GM12878 (cell line): ENCODE results near the gene TMEM63C. TPM values are rescaled to one million over a fixed set of nuclear protein-coding genes. Genes with fewer than 3 reads are reported as not detected.

Source experiments
- ATAC-seq: fragments of 200-7000 bp; cut with Tn5 transposase; 3 replicates; pipeline ENCODE4 v1.9.1; 2020; ENCODE audit warnings: mild to moderate bottlenecking, moderate library complexity
- BruUV-seq: library from RNA; stranded (reverse); fragments of 400-500 nt; replicated peaks from 2 replicates; lab custom pipeline; 2021; lab: Mats Ljungman, UMichigan
- CTCF ChIA-PET: fragments of 300-600 bp; sonication (Branson Sonifier 250); formaldehyde crosslinking; extraction: SDS; loops from one replicate; lab custom pipeline; 2021; ENCODE audit warnings: inconsistent platforms; lab: Yijun Ruan, JAX
- POLR2A ChIA-PET: fragments of 350-600 bp; formaldehyde crosslinking; extraction: SDS; loops from one replicate; lab custom pipeline; 2021; ENCODE audit warnings: inconsistent platforms; lab: Charles Lee
- RAD21 ChIA-PET: fragments of 300-600 bp; sonication (Branson Sonifier 250); formaldehyde crosslinking; loops from one replicate; lab custom pipeline; 2023; ENCODE audit warnings: antibody characterized with exemption; ENCODE audit not compliant: unreplicated experiment; lab: Charles Lee
- SMC1A ChIA-PET: fragments of 300-600 bp; sonication (Branson Sonifier 250); formaldehyde crosslinking; loops from one replicate; lab custom pipeline; 2023; ENCODE audit not compliant: unreplicated experiment, uncharacterized antibody; lab: Charles Lee
- DNase-seq: peaks from one replicate; pipeline ENCODE4 v3.0.0-alpha.2; 2011; ENCODE audit warnings: low read depth, low spot score
- FAIRE-seq: peaks from 3 replicates; lab custom pipeline; 2011; peaks lifted over from hg19 to GRCh38; lab: Jason Lieb, UNC
- H2AFZ ChIP-seq: 2 replicates; pipeline ENCODE4 v1.6.0; 2011; ENCODE audit warnings: low read depth, low read length, control low read depth; ENCODE audit not compliant: control insufficient read depth
- H3K27ac ChIP-seq: 2 replicates; pipeline ENCODE4 v1.5.1; 2011; ENCODE audit warnings: control low read depth; ENCODE audit not compliant: control insufficient read depth, insufficient read depth
- H3K27me3 ChIP-seq, 2 experiments: replicated peaks in 1 of 2; 2 replicates each; pipeline versions ENCODE4 v1.6.0 to v1.6.1; 2011; ENCODE audit warnings: low read length in 1 of 2; ENCODE audit not compliant: control insufficient read depth in 2 of 2, insufficient read depth in 2 of 2
- H3K36me3 ChIP-seq, 2 experiments: 2 replicates each; pipeline ENCODE4 v1.5.1; 2011; ENCODE audit warnings: low read length in 1 of 2; ENCODE audit not compliant: control insufficient read depth in 2 of 2, insufficient read depth in 2 of 2
- H3K4me1 ChIP-seq: 2 replicates; pipeline ENCODE4 v1.6.1; 2011; ENCODE audit warnings: mild to moderate bottlenecking, low read length, moderate library complexity, mixed read lengths; ENCODE audit not compliant: control insufficient read depth, insufficient read depth
- H3K4me2 ChIP-seq: 2 replicates; pipeline ENCODE4 v1.6.0; 2011; ENCODE audit warnings: control low read depth; ENCODE audit not compliant: control insufficient read depth, insufficient read depth
- H3K4me3 ChIP-seq: fragments of 200-600 bp; sonication (generic); 2 replicates; pipeline ENCODE4 v1.5.1; 2016
- H3K79me2 ChIP-seq: 2 replicates; pipeline ENCODE4 v1.6.0; 2011; ENCODE audit warnings: low read length; ENCODE audit not compliant: control insufficient read depth, insufficient read depth
- H3K9ac ChIP-seq: 2 replicates; pipeline ENCODE4 v1.8.0; 2011; ENCODE audit warnings: low read length, control low read depth, mixed read lengths; ENCODE audit not compliant: control insufficient read depth, insufficient read depth
- H3K9me3 ChIP-seq: replicated peaks from 3 replicates; pipeline ENCODE4 v1.5.1; 2011; ENCODE audit warnings: mild to moderate bottlenecking, low read length; ENCODE audit not compliant: control insufficient read depth, insufficient read depth
- H4K20me1 ChIP-seq: 2 replicates; pipeline ENCODE4 v1.6.0; 2011; ENCODE audit not compliant: control insufficient read depth, insufficient read depth
- CEBPZ ChIP-seq: fragments of 150-350 bp; IDR thresholded peaks from 2 replicates; pipeline ENCODE4 v1.6.1; 2016; ENCODE audit warnings: low read depth, low read length
- CHD2 ChIP-seq: IDR thresholded peaks from 2 replicates; pipeline ENCODE4 v1.6.1; 2011; ENCODE audit warnings: low read depth, low read length, improper control_type of control experiment, borderline replicate concordance
- EGR1 ChIP-seq, 2 experiments: IDR thresholded peaks; 1 replicate in 1 of 2; 2 replicates in 1 of 2; pipeline ENCODE4 v1.6.1; 2011 to 2012; ENCODE audit warnings: low read depth in 2 of 2, low read length in 2 of 2, borderline replicate concordance in 1 of 2, mild to moderate bottlenecking in 1 of 2, moderate library complexity in 1 of 2
- GABPA ChIP-seq: IDR thresholded peaks from 2 replicates; pipeline ENCODE4 v1.6.1; 2014; ENCODE audit warnings: antibody characterized with exemption, low read depth, mild to moderate bottlenecking, inconsistent platforms
- HDAC6 ChIP-seq: fragments of 200-600 bp; sonication (generic); IDR thresholded peaks from one replicate; pipeline ENCODE4 v1.8.0; 2017; ENCODE audit warnings: antibody characterized with exemption; ENCODE audit not compliant: unreplicated experiment
- KLF5 ChIP-seq: fragments of 450-650 bp; IDR thresholded peaks from 2 replicates; pipeline ENCODE4 v1.6.1; 2014; ENCODE audit warnings: mild to moderate bottlenecking; ENCODE audit not compliant: partially characterized antibody
- MLLT1 ChIP-seq: fragments of 450-650 bp; IDR thresholded peaks from 2 replicates; pipeline ENCODE4 v1.6.1; 2016; ENCODE audit warnings: mild to moderate bottlenecking
- NRF1 ChIP-seq: conservative IDR thresholded peaks from 2 replicates; pipeline ENCODE4 v1.6.1; 2011; ENCODE audit warnings: mild to moderate bottlenecking, low read depth, low read length, improper control_type of control experiment
- RCOR1 ChIP-seq: conservative IDR thresholded peaks from 2 replicates; pipeline ENCODE4 v1.6.1; 2012; ENCODE audit warnings: low read depth, low read length, improper control_type of control experiment
- RELA ChIP-seq: fragments of 450-650 bp; IDR thresholded peaks from 2 replicates; pipeline ENCODE4 v1.8.0; 2014; ENCODE audit warnings: borderline replicate concordance; ENCODE audit not compliant: partially characterized antibody
- SMAD1 ChIP-seq: fragments of 450-650 bp; IDR thresholded peaks from 2 replicates; pipeline ENCODE4 v1.6.1; 2018; ENCODE audit warnings: mild to moderate bottlenecking, low read depth; ENCODE audit not compliant: partially characterized antibody
- TBL1XR1 ChIP-seq: IDR thresholded peaks from 2 replicates; pipeline ENCODE4 v1.6.1; 2012; ENCODE audit warnings: low read depth, low read length, improper control_type of control experiment
- TCF3 ChIP-seq: IDR thresholded peaks from 2 replicates; pipeline ENCODE4 v1.6.1; 2012; ENCODE audit warnings: low read depth, mild to moderate bottlenecking, low read length, borderline replicate concordance; ENCODE audit not compliant: insufficient read depth
- WGBS: methylation state at CpG from one replicate; pipeline ENCODE4 v1.1.6; 2016; ENCODE audit warnings: low lambda C conversion rate; ENCODE audit not compliant: insufficient replicate concordance, insufficient coverage; ENCODE audit errors: missing lambda C conversion rate; 5-methylcytosine and 5-hydroxymethylcytosine counted together
- in situ Hi-C: fragments of 300-500 bp; cut with MboI; formaldehyde crosslinking; loops from 9 replicates; pipeline ENCODE4 v1.14.3; 2018; ENCODE audit warnings: mixed read lengths
- intact Hi-C: fragments of 100-400 bp; cut with micrococcal nuclease; formaldehyde crosslinking; loops from one replicate; pipeline ENCODE4 v1.14.2; 2022; ENCODE audit not compliant: unreplicated experiment
- polyA plus RNA-seq, 11 experiments: library from polyadenylated mRNA; depleted of rRNA in 4 of 11; unstranded in 6 of 11; stranded (reverse) in 5 of 11; fragments of >200 nt; fragmentation: Nextera tagmentation in 4 of 11; fragmentation: Illumina TruSeq in 1 of 11; extraction: Ambion mirVana in 4 of 11; extraction: Trizol in 1 of 11; gene quantifications; 1 replicate in 1 of 11; 2 replicates in 10 of 11; pipeline versions ENCODE4 v1.2.1 to v1.2.3, GENCODE V29; 2011 to 2016; ENCODE audit warnings: inconsistent platforms in 2 of 11, missing spikeins in 2 of 11, low read depth in 1 of 11
- total RNA-seq, 4 experiments: library from RNA; depleted of rRNA in 3 of 4; stranded (reverse); fragments of >200 nt in 3 of 4; fragmentation: Illumina TruSeq in 1 of 4; extraction: Trizol in 1 of 4; gene quantifications; 2 replicates each; pipeline versions ENCODE4 v1.2.1 to v1.2.3, GENCODE V29; 2013 to 2021
- TF ChIP-seq, protein P1 (sequence below): fragments of 450-650 bp; IDR thresholded peaks from 2 replicates; pipeline ENCODE4 v1.6.1; 2014; ENCODE audit warnings: mild to moderate bottlenecking
- TF ChIP-seq, protein P2 (sequence below), 3 experiments: IDR thresholded peaks in 2 of 3; conservative IDR thresholded peaks in 1 of 3; 2 replicates each; pipeline ENCODE4 v1.5.1; 2011; ENCODE audit warnings: low read depth in 3 of 3, low read length in 3 of 3, mild to moderate bottlenecking in 3 of 3, control low read depth in 2 of 3, moderate library complexity in 2 of 3, inconsistent platforms in 1 of 3, mixed read lengths in 1 of 3; ENCODE audit not compliant: control insufficient read depth in 2 of 3, insufficient read depth in 1 of 3; ENCODE audit errors: extremely low read depth in 1 of 3

TMEM63C gene
- total and polyA plus RNA-seq, 10 of the 15 experiments (the other 5 are each of a cell fraction or from before 2014, with no cell fraction given) = 0.06 to 1.3 (median 0.39) TPM; not detected in 4

DNA sequence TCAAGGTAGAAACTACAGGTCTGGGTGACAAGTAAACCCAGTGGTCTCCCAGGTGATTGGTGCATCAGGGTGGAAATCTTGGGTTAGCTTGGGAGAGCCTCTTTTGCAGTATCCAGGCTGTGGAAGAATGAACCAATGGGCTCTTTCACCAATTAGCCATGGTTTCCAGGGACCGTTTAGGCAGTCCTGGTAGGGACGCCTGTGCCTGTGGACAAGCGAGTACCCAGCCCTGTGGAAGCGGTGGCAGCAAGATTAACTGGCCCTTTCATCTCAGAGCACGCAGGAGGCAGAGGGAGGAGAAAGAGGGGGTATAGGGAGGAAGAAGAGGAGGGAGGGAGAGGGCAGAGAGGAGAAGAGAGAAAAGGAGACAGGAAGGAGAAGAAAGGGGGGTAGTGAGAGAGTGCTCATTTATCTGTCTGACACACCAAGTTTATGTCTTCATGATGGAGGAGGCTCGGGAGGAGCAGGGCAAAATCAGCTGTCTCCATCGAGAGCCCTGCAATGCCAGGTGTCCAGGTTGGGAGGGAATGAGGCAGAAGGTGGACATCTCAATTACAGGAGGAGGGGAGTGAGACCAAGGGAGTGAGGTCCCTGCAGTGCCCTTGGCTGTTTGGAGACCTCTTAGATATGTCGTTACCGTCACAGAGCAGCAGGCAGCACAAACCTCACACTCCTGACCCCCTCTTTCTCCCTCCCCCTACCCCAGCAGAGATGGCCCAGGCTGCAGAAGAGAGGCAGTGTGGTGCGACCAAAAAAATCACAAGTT is 35.4 kb upstream of the TMEM63C start:
- Histone ChIP-seq H3K79me2 (no peaks in the 10 kb centered on the region), H3K9me3 (no peaks in the 10 kb centered on the region), H3K4me3 (no peak overlapping the region), H3K4me2 (no peak overlapping the region), H2AFZ (no peak overlapping the region), H3K9ac (no peak overlapping the region), H3K4me1 (no peaks in the 10 kb centered on the region), H3K27ac (no peak overlapping the region), H3K36me3 (no peaks in the 10 kb centered on the region), H3K27me3 (peaks cover 7 to 12% of the 10 kb centered on the region in 2 experiments), H4K20me1 (no peaks in the 10 kb centered on the region)
- no peak for DNase-seq
- CTCF ChIA-PET = interaction anchor here (0.6 to 1.9 kb wide), 6 partner anchors 10 to 170 kb away, joined by 3 to 5 read pairs (median 4); no protein-coding TSS in a partner anchor
- POLR2A ChIA-PET = no interaction called here
- no peak for FAIRE-seq
- SMC1A ChIA-PET = interaction anchor here (0.7 kb wide), 1 partner anchor 75 kb away, joined by 3 read pairs; no protein-coding TSS in a partner anchor
- in situ Hi-C loops = no loop called here
- RAD21 ChIA-PET = interaction anchor here (0.7 to 1.2 kb wide), 2 partner anchors 67 to 71 kb away, joined by 3 to 5 read pairs; no protein-coding TSS in a partner anchor
- intact Hi-C loops = no loop called here
- ATAC-seq = no peak
- BruUV-seq = no TSS peak
- 9% methylated on average over 10 of the region's 10 CpGs for WGBS
- TF ChIP-seq CHD2 (no peak), KLF5 (no peak), RCOR1 (no peak), TCF3 (no peak), GABPA (no peak), MLLT1 (no peak), SMAD1 (no peak), CEBPZ (no peak), TBL1XR1 (no peak), EGR1 (IDR thresholded peaks at IDR 0.05; ENCODE audit: borderline replicate concordance in 1 of 2, low read depth in 2 of 2, low read length in 2 of 2) (no peak), HDAC6 (no peak), RELA (no peak), NRF1 (no peak)
- TF ChIP-seq, protein P1, sequence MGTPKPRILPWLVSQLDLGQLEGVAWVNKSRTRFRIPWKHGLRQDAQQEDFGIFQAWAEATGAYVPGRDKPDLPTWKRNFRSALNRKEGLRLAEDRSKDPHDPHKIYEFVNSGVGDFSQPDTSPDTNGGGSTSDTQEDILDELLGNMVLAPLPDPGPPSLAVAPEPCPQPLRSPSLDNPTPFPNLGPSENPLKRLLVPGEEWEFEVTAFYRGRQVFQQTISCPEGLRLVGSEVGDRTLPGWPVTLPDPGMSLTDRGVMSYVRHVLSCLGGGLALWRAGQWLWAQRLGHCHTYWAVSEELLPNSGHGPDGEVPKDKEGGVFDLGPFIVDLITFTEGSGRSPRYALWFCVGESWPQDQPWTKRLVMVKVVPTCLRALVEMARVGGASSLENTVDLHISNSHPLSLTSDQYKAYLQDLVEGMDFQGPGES = no peak
- TF ChIP-seq, protein P2, sequence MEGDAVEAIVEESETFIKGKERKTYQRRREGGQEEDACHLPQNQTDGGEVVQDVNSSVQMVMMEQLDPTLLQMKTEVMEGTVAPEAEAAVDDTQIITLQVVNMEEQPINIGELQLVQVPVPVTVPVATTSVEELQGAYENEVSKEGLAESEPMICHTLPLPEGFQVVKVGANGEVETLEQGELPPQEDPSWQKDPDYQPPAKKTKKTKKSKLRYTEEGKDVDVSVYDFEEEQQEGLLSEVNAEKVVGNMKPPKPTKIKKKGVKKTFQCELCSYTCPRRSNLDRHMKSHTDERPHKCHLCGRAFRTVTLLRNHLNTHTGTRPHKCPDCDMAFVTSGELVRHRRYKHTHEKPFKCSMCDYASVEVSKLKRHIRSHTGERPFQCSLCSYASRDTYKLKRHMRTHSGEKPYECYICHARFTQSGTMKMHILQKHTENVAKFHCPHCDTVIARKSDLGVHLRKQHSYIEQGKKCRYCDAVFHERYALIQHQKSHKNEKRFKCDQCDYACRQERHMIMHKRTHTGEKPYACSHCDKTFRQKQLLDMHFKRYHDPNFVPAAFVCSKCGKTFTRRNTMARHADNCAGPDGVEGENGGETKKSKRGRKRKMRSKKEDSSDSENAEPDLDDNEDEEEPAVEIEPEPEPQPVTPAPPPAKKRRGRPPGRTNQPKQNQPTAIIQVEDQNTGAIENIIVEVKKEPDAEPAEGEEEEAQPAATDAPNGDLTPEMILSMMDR (IDR thresholded peaks at IDR 0.05 in 2 of 3, conservative IDR thresholded peaks at IDR 0.05 in 1 of 3; ENCODE audit: control insufficient read depth in 2 of 3, extremely low read depth in 1 of 3, insufficient read depth in 1 of 3, low read depth in 3 of 3, low read length in 3 of 3) = no peak
